Testis (tissue), 3 donors: ENCODE results near the gene SLC27A2. TPM values are rescaled to one million over a fixed set of nuclear protein-coding genes. Genes with fewer than 3 reads are reported as not detected.

Source experiments
- DNase-seq: peaks from one replicate; pipeline ENCODE4 v3.0.0-alpha.2; 2019
- H3K27ac ChIP-seq, 2 donors: fragments of 200-600 bp; sonication (generic); one replicate each; pipeline ENCODE4 v1.5.1; 2019
- H3K27me3 ChIP-seq: fragments of 200-600 bp; sonication (generic); one replicate; pipeline ENCODE4 v1.5.1; 2019
- H3K36me3 ChIP-seq: fragments of 200-600 bp; sonication (generic); one replicate; pipeline ENCODE4 v1.5.1; 2017; ENCODE audit warnings: low read depth; ENCODE audit errors: missing control alignments
- H3K4me1 ChIP-seq: fragments of 200-600 bp; sonication (generic); one replicate; pipeline ENCODE4 v1.5.1; 2019
- H3K4me3 ChIP-seq, 2 donors: fragments of 200-600 bp; sonication (generic); one replicate each; pipeline ENCODE4 v1.5.1; 2017 to 2019
- H3K9me3 ChIP-seq: fragments of 200-600 bp; sonication (generic); one replicate; pipeline ENCODE4 v1.5.1; 2017
- CTCF ChIP-seq, 3 experiments: fragments of 450-650 bp in 2 of 3; fragments of 200-600 bp in 1 of 3; sonication (generic) in 1 of 3; IDR thresholded peaks; one replicate each; pipeline ENCODE4 v1.5.1; 2016 to 2019; ENCODE audit warnings: antibody characterized with exemption in 3 of 3, mild to moderate bottlenecking in 2 of 3, moderate library complexity in 1 of 3
- POLR2A ChIP-seq: fragments of 450-650 bp; IDR thresholded peaks from one replicate; pipeline ENCODE4 v1.6.1; 2017; ENCODE audit warnings: antibody characterized with exemption, mild to moderate bottlenecking, moderate library complexity
- WGBS, 2 donors: methylation state at CpG; one replicate each; pipeline ENCODE4 v1.1.5; 2018; 5-methylcytosine and 5-hydroxymethylcytosine counted together
- intact Hi-C: fragments of 100-400 bp; cut with DNase I; formaldehyde crosslinking; loops from one replicate; pipeline ENCODE4 v1.15.1; 2023; ENCODE audit warnings: low total_unique reads
- polyA plus RNA-seq: library from polyadenylated mRNA; stranded (reverse); fragments of 350-450 nt; fragmentation: Illumina TruSeq; extraction: RNeasy Lipid Tissue Mini Kit (QIAGEN cat#74804); gene quantifications from one replicate; pipeline ENCODE4 v1.2.3, GENCODE V29; 2014; ENCODE audit warnings: low read depth, low replicate concordance; ENCODE audit not compliant: insufficient read depth
- total RNA-seq, 2 donors: library from RNA; depleted of rRNA; stranded (reverse); fragments of >200 nt; gene quantifications; one replicate each; pipeline ENCODE4 v1.2.3, GENCODE V29; 2016

The SLC27A2 gene
- total and polyA plus RNA-seq, 3 donors from 2014 or later, result 2.1 to 2.5 (median 2.2) TPM

GRCh38 chr15:50246631-50247030 lies 64.6 kb downstream of the SLC27A2 start:
- Histone ChIP-seq H3K27me3 (no peaks in the 10 kb centered on the region), H3K27ac (no peak overlapping the region), H3K4me3 (no peak overlapping the region), H3K9me3 (no peaks in the 10 kb centered on the region), H3K4me1 (no peaks in the 10 kb centered on the region), H3K36me3 (no peaks in the 10 kb centered on the region)
- 75 to 80% methylated on average over 2 of the region's 2 CpGs for WGBS, 2 donors
- intact Hi-C loops, result no loop called here
- no peak for TF ChIP-seq POLR2A
- no peak for TF ChIP-seq CTCF (IDR thresholded peaks at IDR 0.05)
- DNase-seq, result no peak

GRCh38 chr15:50247819-50248655 lies 66.0 kb downstream of the SLC27A2 start:
- WGBS, 2 donors, result 87 to 89% methylated on average over 14 of the region's 14 CpGs
- Histone ChIP-seq H3K4me3 (no peak overlapping the region), H3K9me3 (no peaks in the 10 kb centered on the region), H3K27me3 (no peaks in the 10 kb centered on the region), H3K4me1 (no peaks in the 10 kb centered on the region), H3K27ac (no peak overlapping the region), H3K36me3 (no peaks in the 10 kb centered on the region)
- TF ChIP-seq POLR2A (no peak), CTCF (IDR thresholded peaks at IDR 0.05) (no peak)
- no peak for DNase-seq
- intact Hi-C loops, result no loop called here

GRCh38 chr15:50248994-50249582 lies 67.1 kb downstream of the SLC27A2 start:
- no peak overlapping the region for H3K27ac ChIP-seq
- TF ChIP-seq POLR2A (no peak), CTCF (IDR thresholded peaks at IDR 0.05) (no peak)
- intact Hi-C loops, result no loop called here
- H3K4me1 ChIP-seq, result no peaks in the 10 kb centered on the region
- 63 to 66% methylated on average over 4 of the region's 4 CpGs for WGBS, 2 donors
- H3K27me3 ChIP-seq, result no peaks in the 10 kb centered on the region
- no peaks in the 10 kb centered on the region for H3K36me3 ChIP-seq
- H3K9me3 ChIP-seq, result no peaks in the 10 kb centered on the region
- no peak overlapping the region for H3K4me3 ChIP-seq
- DNase-seq, result no peak

GRCh38 chr15:50249704-50250103 lies 67.7 kb downstream of the SLC27A2 start:
- H3K27ac ChIP-seq, result no peak overlapping the region
- no peaks in the 10 kb centered on the region for H3K4me1 ChIP-seq
- WGBS, 2 donors, result 58 to 62% methylated on average over 2 of the region's 2 CpGs
- no peak overlapping the region for H3K4me3 ChIP-seq
- no peaks in the 10 kb centered on the region for H3K9me3 ChIP-seq
- H3K36me3 ChIP-seq, result no peaks in the 10 kb centered on the region
- no peak for DNase-seq
- intact Hi-C loops, result no loop called here
- no peaks in the 10 kb centered on the region for H3K27me3 ChIP-seq
- no peak for TF ChIP-seq CTCF (IDR thresholded peaks at IDR 0.05)
- no peak for TF ChIP-seq POLR2A
